Kidney epithelial cell (primary cell): Measurements from ENCODE around the gene MUC16. TPM values are rescaled to one million over a fixed set of nuclear protein-coding genes. Genes with fewer than 3 reads are reported as not detected.

Source experiments
- DNase-seq: peaks from one replicate; pipeline ENCODE4 v3.0.0-alpha.2; 2010; ENCODE audit warnings: low read depth
- H3K27me3 ChIP-seq: 2 replicates; pipeline ENCODE4 v1.6.0; 2011; ENCODE audit warnings: low read length; ENCODE audit not compliant: control insufficient read depth, insufficient read depth
- H3K36me3 ChIP-seq: 2 replicates; pipeline ENCODE4 v1.5.1; 2011; ENCODE audit warnings: low read length; ENCODE audit not compliant: control insufficient read depth, insufficient read depth
- H3K4me3 ChIP-seq: 2 replicates; pipeline ENCODE4 v1.5.1; 2011; ENCODE audit warnings: low read depth, mild to moderate bottlenecking, control low read depth, low read length
- CTCF ChIP-seq: IDR thresholded peaks from 2 replicates; pipeline ENCODE4 v1.5.1; 2011; ENCODE audit warnings: mild to moderate bottlenecking, moderate library complexity, low read length, control low read depth, inconsistent platforms; ENCODE audit not compliant: insufficient read depth, poor library complexity, severe bottlenecking
- total RNA-seq: library from RNA; depleted of rRNA; stranded (reverse); fragments of >200 nt; gene quantifications from 2 replicates; pipeline ENCODE4 v1.2.3, GENCODE V29; 2015

Gene MUC16
- total RNA-seq, 1 donor from 2014 or later, result 0.50 TPM

- Histone ChIP-seq H3K4me3 (no peak overlapping the region), H3K27me3 (no peaks in the 10 kb centered on the region), H3K36me3 (no peaks in the 10 kb centered on the region)
- no peak for TF ChIP-seq CTCF
- no peak for DNase-seq
Measured at GRCh38 chr19:9039728-9040127, 29.5 kb upstream of the MUC16 start.

GRCh38 chr19:9037400-9038062 is 27.3 kb upstream of the MUC16 start:
- no peak for TF ChIP-seq CTCF
- Histone ChIP-seq H3K27me3 (no peaks in the 10 kb centered on the region), H3K36me3 (no peaks in the 10 kb centered on the region), H3K4me3 (no peak overlapping the region)
- no peak for DNase-seq

- Histone ChIP-seq H3K36me3 (no peaks in the 10 kb centered on the region), H3K27me3 (peaks cover 2% of the 10 kb centered on the region), H3K4me3 (no peak overlapping the region)
- TF ChIP-seq CTCF, result no peak
- no peak for DNase-seq
Measured at GRCh38 chr19:9032136-9032631, 22.0 kb upstream of the MUC16 start.

- Histone ChIP-seq H3K4me3 (no peak overlapping the region), H3K27me3 (no peaks in the 10 kb centered on the region), H3K36me3 (no peaks in the 10 kb centered on the region)
- no peak for TF ChIP-seq CTCF
- no peak for DNase-seq
Measured at GRCh38 chr19:9018163-9018875, 8.1 kb upstream of the MUC16 start.

- no peak for DNase-seq
- Histone ChIP-seq H3K4me3 (no peak overlapping the region), H3K36me3 (no peaks in the 10 kb centered on the region), H3K27me3 (no peaks in the 10 kb centered on the region)
- no peak for TF ChIP-seq CTCF
Measured at GRCh38 chr19:9014803-9015202, 4.6 kb upstream of the MUC16 start.

GRCh38 chr19:9013988-9014387 is 3.8 kb upstream of the MUC16 start:
- no peak for DNase-seq

More at GRCh38 chr19:9013988-9014387, 3.8 kb upstream of the MUC16 start:
- Histone ChIP-seq H3K36me3 (no peaks in the 10 kb centered on the region), H3K4me3 (no peak overlapping the region), H3K27me3 (no peaks in the 10 kb centered on the region)
- no peak for TF ChIP-seq CTCF
